ENCODE results near the gene MALSU1.

DNA sequence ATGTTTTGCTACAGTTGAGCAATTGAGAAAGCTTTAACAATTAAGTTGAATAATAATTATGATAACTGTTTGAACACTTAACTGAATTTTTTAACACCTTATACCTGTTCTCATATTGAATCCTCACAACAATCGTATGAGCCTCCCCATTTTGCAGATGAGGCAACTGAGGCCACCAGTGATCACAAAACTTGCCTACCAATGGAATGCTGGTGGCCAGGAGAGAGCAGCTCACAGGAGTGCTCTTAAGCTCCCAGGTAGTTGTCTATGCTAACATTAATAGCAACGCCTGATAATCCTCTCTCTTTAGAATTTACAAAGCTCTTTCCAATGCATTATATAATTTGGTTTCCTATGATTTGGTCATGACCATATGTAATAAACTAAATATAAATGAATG, 31.0 kb upstream of the MALSU1 start:
- TF ChIP-seq, protein P1, sequence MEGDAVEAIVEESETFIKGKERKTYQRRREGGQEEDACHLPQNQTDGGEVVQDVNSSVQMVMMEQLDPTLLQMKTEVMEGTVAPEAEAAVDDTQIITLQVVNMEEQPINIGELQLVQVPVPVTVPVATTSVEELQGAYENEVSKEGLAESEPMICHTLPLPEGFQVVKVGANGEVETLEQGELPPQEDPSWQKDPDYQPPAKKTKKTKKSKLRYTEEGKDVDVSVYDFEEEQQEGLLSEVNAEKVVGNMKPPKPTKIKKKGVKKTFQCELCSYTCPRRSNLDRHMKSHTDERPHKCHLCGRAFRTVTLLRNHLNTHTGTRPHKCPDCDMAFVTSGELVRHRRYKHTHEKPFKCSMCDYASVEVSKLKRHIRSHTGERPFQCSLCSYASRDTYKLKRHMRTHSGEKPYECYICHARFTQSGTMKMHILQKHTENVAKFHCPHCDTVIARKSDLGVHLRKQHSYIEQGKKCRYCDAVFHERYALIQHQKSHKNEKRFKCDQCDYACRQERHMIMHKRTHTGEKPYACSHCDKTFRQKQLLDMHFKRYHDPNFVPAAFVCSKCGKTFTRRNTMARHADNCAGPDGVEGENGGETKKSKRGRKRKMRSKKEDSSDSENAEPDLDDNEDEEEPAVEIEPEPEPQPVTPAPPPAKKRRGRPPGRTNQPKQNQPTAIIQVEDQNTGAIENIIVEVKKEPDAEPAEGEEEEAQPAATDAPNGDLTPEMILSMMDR (IDR thresholded peaks at IDR 0.05), result no peak
- no peak for TF ChIP-seq POLR2A (IDR thresholded peaks at IDR 0.05)

All from body of pancreas (tissue), 4 donors.